Kidney tubule cell (primary cell): Measurements from ENCODE around the gene MAP4K1.
A peak's percentile ranks its signal among the peaks of the same experiment; 100 is the strongest.
"Not testable (repeated sequence)": the region's sequence is repeated elsewhere in the genome, so short reads cannot be mapped to it uniquely, and the experiment has no call there.

Experiments
- DNase-seq: peaks from one replicate; pipeline ENCODE4 v3.0.0-alpha.2; 2018; ENCODE audit warnings: low spot score

MAP4K1 gene

DNA sequence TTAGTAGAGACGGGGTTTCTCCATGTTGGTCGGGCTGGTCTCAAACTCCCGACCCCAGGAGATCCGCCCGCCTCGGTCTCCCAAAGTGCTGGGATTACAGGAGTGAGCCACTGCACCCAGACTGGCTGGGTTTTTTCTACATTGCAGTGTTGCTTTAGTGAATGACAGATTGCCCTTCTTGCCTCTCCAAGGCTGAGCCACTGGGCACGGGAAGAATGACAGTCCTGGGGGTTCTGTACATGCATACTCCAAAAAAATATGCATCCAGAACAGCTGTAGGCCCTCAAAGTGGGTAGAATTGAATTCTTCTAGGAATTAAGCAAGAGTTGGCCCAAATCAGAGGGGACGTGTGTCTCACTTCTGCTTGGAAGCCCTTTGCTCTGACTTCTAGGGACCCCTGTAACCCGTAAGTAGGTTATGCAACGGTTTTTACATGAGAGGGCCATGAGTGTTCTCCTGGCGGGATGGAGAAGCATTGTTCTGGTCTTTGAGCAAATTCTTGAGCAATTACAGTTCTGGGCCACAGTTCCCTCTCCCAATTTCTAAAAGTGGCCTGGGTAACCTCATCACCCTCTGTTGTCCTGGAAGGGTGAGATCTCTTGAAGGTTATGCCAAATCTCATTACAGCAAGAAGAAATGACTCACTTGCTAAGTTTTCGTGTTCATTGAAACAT is 33.3 kb upstream of the MAP4K1 start:
- DNase-seq: peak; percentile 85

DNA sequence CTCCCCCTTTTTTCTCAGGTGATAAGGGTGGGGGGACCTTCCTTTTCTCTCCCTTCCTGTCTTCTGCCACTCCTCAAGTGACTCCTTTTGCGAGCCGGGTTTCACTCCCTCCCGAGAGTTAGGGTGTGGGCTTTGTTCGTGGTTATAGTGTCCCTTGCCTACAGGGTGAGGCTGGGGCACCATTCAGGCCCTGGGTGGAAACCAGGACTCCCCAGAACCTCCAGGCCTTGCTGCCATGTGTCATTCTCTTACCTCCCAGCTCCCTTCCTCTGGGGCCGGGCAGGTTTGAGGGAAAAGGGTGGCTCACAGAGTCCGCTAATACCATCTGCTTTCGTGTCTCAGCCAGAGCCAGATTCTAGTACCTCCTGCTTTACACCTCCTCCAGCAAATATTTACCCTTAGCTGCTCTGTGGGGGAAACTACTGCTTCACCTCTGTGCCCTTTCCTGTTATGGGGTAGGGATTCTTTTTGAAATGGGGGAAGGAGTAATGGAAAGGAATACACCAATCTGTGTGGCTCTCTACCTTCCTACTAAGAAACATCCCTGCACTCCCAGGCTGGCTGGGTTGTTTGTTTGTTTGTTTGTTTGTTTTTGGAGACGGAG is 32.5 kb upstream of the MAP4K1 start:
- DNase-seq: no peak

DNA sequence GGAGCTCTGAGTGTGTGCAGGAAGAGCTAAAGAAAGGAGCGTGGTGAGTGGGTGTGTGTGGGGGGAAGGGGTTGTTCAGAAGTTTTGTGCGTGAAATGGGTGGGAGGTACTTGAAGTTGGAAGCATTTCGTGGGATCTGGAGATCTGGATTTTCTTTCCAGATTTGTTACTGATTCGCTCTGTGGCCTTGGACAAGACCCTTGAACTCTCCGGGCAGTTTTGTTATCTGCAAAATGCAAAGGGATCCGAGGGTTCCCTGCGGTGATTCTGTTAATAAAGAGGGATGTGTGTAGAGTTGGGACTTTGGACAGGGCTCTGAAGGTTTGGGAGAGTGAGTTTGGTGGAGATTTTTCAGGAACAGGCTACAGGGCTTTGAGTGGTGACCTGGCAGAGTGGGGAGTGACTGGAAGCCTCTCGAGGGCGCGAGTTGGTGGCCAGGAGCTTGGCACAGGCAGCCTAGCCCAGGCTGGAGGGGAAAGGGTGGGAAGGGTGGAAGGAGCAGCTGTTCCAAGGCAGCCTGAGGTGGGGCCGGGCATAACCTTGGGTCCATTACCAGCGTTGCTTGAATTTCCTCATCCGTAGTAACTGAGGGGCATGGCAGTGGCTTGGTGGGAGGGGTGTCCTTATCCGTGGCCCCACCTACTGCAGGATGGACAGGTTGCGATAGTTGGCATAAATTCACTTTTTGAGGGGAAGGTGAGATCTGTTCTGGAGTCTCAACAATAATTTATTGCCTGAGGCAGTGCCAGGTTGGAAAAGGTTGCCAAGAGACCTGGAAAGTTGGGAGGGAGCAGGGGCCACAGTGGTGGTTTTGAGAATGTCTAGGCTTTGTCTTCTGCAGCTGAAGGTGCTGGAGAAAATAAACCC is 31.8 kb upstream of the MAP4K1 start:
- DNase-seq: peak; percentile 78

DNA sequence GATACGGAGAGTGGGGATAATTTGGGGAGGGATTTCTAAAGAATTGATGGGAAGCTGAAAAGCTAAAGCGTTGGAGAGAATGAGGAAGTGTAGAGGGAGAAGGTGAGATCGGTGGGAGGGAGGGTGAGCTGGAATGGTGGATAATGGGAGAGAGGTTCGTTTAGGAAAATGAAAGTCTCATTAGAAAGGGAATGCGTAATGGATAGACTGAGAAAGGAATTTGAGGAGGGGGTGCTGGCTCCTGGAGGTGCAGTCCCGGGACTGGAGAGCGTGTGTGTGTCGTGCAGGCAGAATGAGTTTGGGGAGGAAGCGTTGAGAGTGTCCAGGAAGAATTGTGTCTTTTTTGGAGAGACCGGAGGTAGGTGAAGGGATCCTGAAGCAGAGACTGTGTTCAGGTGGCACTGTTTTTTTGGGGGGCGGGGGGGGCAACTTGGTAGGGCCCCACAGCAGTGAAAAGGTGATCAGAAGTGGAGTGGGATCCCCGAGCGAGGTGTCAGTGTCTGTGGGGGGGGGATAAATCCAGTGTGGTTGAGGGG is 31.1 kb upstream of the MAP4K1 start:
- peak; percentile 23 for DNase-seq

DNA sequence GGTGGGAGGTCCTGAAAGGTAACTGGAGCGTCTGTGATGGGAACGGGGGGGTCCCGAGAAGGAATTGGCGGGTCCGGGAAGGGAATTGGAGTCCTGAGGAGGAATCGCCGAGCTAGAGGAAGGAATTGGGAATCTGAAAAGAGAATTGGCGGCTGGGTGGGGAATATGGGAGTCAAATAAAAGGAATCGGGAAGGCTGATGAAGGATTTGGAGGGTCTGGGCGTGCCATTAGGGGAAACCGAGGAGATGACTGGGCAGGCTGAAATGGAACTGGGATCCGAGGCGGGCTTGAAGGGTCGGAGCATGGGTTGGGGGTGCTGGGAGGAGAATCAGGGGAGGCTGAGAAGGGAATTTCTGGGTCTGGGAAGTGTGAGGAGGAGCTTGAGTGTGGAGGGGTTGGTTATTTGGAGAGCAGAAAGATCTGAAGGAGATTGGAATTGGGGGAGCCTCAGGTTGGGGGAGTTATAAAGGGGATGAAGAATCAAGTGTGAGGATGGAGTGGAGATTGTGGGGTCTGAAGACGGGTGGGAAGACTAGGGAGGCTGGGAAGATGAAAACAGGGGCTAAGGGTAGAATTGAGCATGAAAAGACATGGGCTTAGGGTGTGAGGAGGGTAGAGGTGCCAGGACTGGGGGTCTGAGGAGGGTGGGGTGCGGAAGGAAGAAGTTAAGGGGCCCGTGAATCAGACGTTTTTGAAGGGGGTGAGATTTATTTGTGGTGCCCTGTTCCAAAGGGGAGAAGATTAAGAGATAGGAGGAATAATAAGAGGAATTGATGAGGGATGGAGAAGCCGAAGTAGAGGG is 30.4 kb upstream of the MAP4K1 start:
- DNase-seq: no peak

DNA sequence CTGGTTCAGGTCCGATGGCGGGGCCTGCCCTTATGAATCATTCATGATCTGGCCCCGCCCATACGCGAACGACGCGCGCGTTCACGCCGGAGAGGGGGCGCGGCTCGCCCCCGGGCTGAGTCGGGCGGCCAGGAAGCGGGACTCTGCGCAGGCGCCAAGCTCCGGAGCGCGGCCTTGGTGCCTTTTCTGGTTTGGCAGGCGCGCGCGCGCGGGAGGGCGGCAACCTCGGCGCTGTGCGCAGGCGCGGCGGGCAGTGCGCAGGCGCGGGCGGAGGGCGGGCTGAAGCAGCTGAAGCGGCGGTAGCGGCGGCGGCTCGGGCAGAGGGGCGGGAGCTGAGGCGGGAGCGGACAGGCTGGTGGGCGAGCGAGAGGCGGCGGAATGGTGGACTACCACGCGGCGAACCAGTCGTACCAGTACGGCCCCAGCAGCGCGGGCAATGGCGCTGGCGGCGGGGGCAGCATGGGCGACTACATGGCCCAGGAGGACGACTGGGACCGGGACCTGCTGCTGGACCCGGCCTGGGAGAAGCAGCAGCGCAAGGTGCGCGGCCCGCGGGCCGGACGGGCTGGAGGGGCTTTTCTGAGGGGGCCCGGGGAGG is 29.7 kb upstream of the MAP4K1 start, which contains the start of gene ACTN4:
Gene ACTN4 (plus strand): TSS at position 282 of the 598 bp plus-strand sequence. CDS start 97 bp downstream, at position 379.
- peak; percentile 98 for DNase-seq

DNA sequence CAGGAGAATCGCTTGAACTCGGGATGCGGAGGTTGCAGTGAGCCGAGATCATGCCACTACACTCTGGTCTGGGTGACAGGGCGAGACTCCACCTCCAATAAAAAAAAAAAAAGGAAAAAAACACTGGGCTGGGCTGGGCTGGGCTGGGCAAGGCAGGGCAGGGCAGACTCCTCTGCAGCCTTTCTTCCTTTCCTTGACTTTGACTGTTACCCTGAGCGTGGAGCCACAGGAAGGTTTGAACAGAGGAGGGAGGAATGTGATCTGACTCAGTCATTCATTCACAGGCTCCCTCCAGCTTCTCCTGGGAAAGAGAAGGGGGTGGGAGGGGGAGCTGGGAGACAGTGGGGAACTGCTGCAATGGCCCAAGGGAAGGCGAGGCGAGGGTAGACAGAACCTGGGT is 27.0 kb upstream of the MAP4K1 start:
- peak; percentile 63 for DNase-seq

DNA sequence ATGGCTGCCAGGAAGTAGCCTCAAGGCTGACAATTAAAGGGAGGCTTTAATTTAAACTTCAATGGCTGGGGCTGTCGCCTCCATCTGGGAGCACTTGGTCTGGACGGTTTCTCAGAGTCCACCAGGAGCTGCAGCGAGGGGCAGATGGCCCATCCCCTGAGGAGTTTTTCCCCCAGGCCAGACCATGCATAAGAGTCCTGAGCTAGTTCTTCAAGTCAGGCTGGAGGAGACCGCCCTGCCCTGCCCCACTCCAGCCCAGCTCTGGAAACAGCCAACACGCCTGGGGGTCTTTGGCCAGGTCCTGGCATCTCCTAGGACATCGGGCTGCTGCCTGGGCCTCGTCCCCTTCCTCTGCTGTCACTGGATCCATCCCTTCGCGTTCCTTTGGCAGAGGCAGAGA is 24.4 kb upstream of the MAP4K1 start:
- no peak for DNase-seq

DNA sequence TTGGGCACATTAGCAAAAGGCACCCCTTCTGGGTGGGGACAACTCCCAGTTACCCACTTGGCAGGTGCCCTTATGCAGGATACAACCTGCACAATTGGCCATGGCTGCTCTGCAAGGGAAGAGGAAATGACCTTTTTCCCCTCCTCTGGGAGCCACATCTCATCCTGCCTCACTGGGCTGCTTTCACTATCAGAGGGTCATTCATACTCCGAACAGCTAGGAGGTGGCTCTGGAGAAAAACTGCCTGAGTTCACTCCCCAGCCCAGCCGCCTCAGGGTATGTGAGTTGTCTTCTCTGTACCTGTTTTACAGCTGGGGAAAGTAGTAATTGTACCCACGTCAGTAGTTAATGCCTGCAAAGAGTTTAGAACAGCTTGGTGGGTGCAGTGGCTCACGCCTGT is 22.6 kb upstream of the MAP4K1 start:
- no peak for DNase-seq

DNA sequence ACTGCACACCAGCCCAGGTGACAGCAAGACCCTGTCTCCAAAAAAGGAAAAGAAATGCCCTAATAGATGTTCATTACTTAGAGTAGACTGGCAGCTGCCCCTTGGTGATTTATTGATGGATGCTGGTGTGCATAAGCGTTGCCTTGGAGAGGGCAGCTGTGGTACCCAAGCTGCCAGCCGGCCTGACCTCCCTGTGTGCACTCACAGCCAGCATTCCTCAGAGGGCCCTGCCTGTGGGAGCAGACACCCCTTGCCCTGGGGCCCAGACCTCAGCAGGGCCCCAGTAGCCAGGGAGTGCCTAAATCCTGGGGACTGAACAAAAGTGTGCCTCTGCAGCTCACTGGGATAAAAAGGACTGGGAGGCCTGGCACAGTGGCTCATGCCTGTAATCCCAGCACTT is 21.9 kb upstream of the MAP4K1 start:
- DNase-seq: no peak

DNA sequence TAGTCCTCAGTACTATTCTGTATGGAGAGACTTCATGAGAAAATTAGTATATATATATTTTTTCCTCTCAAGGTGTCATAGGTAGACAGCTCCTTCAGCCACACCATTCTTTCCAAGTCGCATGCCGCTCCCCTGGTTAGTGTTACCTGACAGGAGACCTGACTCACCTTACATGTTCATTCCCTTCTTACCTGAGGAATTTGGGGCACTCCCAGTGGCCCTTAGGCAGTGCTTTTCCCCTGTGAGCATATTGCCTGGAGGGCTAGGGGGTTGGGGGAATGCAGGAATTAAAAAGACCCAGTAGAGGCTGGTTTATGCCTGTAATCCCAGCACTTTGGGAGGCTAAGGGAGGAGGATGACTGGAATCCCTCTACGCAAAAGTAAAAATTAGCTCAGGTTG is 20.7 kb upstream of the MAP4K1 start:
- peak; percentile 57 for DNase-seq

DNA sequence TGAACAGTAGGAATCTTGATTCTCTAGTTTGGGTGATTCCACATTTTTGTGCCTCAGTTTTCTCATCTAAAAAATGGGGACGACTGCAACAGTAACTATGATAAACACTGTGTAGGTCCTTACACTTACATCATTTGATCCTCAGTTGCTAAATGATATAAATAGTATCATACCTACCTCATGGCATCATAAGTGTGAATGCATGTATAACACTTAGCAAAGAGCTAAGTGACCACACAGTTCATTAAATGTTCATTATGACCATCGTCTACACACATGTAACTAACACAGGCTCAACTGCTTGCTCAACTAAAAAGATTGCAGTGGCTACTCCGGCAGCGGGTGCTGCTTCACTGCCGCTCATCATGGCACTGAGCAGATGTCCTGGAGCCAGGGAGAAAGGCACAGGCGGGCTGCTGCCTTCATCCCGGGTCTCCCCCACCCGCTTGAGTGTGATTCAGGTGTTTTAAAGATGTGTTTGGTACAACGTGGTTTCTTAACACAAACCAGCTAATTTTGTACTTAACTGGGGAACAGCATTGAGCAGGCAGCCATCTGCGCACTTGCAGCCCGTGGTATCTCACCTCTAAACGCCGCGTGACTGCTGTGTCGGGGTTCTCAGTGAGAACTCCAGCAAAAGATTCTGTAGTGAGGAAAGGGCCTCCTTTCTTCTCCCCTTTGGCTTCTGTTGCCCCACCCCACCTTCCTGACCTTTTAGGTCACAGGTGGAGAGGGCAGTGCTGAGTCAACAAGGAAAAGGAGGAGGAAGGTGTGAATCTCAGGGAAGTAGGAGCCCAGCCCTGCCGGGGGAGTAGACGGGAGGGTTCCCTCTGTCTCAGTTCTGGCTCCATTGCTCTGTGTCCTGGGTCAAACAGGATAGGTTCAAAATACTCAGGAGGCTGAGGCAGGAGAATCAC is 18.0 kb upstream of the MAP4K1 start:
- no peak for DNase-seq

DNA sequence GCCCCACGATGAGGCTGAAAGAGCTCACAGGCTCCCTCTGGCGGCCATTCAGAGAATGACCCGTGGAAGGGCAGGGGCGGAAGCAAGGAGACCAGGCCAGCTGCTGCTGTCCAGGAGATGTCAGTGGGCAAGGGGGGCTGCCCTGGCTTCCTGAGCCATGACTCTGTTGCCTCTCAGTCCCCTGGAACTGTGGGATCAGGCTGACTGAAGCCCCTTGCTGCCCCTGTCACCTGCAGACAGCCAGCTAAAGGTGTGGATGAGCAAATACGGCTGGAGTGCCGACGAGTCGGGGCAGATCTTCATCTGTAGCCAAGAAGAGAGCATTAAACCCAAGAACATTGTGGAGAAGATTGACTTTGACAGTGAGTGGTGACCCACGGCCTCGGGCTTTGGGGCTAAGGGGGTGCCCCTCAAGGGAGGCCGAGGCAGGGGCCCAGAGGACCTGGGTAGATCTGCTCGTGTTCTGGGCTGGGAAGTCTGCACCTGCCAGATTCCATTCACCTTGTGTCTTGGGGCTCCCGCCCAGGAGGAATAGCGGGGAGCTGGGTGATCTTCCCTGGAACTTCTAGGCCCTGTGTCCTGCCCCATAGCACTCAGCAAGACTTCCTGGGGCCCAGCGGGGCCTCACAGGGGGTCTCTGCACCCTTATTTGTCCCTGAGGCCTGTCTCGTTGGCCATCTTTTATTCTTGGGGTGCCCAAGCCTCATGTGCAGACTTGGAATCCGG is 17.2 kb upstream of the MAP4K1 start:
- peak; percentile 72 for DNase-seq

DNA sequence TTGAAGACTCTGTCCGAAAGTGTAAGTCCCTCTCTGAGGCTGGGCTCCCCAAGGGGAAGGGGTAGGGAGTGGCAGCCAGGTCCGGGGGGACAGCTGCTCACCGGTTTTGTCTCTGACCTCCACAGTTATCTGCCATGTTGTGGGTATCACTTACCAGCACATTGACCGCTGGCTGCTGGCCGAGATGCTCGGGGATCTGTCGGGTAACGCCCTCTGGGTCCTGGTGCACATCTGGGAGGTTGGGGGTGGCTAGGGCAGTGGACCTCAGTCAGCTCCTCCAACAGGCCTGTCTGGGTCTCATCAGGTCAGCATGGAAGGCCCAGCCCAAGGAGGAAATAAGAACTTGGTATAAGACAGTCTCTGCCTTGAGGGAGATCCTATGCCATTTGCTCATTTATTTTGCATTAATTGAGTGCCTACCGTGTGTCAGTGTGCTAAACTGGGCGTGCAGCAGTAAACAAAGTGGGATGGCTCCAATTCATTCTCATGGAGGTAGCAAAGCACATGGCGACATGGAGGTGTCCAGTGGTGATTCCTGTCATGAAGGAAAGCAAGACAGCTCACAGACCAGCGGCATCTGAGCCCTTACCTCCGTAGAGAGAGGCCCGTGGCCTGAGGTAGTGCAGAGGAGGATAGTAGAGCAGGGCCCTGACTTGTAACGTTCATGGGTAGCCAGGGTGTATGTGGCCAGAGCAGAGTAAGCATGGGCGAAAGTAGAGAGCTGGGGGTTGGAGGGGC is 14.9 kb upstream of the MAP4K1 start:
- no peak for DNase-seq

DNA sequence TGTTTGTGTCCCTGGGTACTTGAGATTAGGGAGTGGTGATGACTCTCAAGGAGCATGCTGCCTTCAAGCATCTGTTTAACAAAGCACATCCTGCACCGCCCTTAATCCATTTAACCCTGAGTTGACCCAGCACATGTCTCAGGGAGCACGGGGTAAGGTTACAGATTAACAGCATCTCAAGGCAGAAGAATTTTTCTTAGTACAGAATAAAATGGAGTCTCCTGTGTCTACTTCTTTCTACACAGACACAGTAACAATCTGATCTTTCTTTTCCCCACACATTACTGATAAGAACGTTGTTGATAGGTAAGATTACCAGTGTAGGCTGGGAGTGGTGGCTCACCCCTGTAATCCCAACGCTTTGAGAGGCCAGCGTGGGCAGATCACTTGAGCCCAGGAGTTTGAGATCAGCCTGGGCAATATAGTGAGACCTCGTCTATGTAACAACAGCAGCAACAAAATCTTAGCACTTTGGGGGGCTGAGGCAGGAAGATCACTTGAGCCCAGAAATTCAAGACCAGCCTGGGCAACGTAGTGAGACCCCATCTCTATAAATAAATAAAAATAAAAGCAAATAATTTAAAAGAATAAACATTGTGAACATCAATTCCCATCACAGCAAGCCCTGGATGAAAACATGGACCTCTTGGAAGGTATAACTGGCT is 14.2 kb upstream of the MAP4K1 start:
- peak; percentile 63 for DNase-seq

DNA sequence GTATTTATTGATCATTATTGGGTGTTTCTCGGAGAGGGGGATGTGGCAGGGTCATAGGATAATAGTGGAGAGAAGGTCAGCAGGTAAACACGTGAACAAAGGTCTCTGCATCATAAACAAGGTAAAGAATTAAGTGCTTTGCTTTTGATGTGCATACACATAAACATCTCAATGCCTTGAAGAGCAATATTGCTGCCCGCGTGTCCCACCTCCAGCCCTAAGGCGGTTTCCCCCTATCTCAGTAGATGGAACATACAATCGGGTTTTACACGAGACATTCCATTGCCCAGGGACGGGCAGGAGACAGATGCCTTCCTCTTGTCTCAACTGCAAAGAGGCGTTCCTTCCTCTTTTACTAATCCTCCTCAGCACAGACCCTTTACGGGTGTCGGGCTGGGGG is 13.5 kb upstream of the MAP4K1 start:
- DNase-seq: not testable (repeated sequence)

DNA sequence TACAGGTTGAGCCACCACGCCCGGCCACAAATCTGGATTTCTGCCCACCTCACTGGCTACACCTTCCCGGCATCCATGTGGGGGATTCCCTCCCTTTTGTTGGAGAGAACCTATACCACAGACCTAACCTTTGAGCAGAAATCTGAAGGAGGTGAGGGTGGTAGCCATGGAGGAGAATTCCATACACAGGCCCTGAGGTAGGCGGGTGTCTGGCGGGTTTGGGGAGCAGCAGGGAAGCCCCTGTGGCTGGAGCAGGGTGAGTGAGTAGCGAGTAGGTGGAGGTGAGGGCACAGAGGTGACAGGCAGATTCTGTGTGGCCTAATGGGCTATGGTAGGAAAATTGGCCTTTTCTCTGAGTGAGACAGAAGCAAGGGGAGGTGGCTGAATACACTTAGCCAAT is 11.8 kb upstream of the MAP4K1 start:
- DNase-seq: no peak

DNA sequence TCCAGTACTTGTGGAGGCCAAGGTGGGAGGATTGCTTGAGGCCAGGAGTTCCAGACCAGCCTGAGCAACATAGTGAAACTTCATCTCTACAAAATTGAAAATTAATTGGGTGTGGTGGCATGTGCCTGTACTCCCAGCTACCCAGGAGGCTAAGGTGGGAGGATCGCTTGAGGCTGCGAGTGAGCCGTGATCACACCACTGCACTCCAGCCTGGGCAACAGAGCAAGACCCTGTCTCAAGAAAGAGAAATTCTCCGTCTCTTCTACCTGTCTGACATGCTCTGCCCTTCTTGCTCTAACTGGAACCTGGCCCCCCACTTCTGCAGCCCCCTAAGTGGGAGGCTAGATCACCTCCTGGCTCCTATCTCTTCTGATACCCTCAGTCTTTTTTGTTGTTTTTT is 8.6 kb upstream of the MAP4K1 start:
- no peak for DNase-seq
